Cardiac muscle cell (in vitro differentiated cells and primary cell): Measurements from ENCODE around the gene KRT34. TPM values are rescaled to one million over a fixed set of nuclear protein-coding genes. Genes with fewer than 3 reads are reported as not detected.
"Not testable (repeated sequence)": the region's sequence is repeated elsewhere in the genome, so short reads cannot be mapped to it uniquely, and the experiment has no call there.

ENCODE experiments used
- DNase-seq, 2 donors: peaks; one replicate each; pipeline versions ENCODE4 v3.0.0 to v3.0.0-alpha.2; 2010 to 2017; ENCODE audit warnings: low read depth in 1 of 2, low spot score in 1 of 2
- H3K27ac ChIP-seq: fragments of 200-600 bp; sonication (generic); 2 replicates; pipeline ENCODE4 v1.5.1; 2016
- H3K27me3 ChIP-seq: fragments of 200-600 bp; sonication (generic); 2 replicates; pipeline ENCODE4 v1.6.0; 2016; ENCODE audit warnings: control low read depth
- H3K36me3 ChIP-seq: fragments of 200-600 bp; sonication (generic); 2 replicates; pipeline ENCODE4 v1.5.1; 2016; ENCODE audit warnings: control low read depth
- H3K4me1 ChIP-seq: fragments of 200-600 bp; sonication (generic); 2 replicates; pipeline ENCODE4 v1.8.1; 2017; ENCODE audit warnings: low read depth, mild to moderate bottlenecking, mixed run types
- H3K4me3 ChIP-seq: fragments of 200-600 bp; sonication (generic); 2 replicates; pipeline ENCODE4 v1.5.1; 2016; ENCODE audit warnings: mild to moderate bottlenecking
- H3K9me3 ChIP-seq: fragments of 200-600 bp; sonication (generic); 2 replicates; pipeline ENCODE4 v1.5.1; 2017; ENCODE audit warnings: low read depth, mild to moderate bottlenecking, control low read depth
- CTCF ChIP-seq: IDR thresholded peaks from 2 replicates; pipeline ENCODE4 v1.5.1; 2012; ENCODE audit warnings: low read depth, mild to moderate bottlenecking, low read length
- polyA plus RNA-seq: library from polyadenylated mRNA; unstranded; fragments of >200 nt; fragmentation: Nextera tagmentation; extraction: Ambion mirVana; gene quantifications from 2 replicates; pipeline ENCODE4 v1.2.1, GENCODE V29; 2016
- total RNA-seq: library from RNA; depleted of rRNA; stranded (reverse); fragments of >200 nt; gene quantifications from 2 replicates; pipeline ENCODE4 v1.2.3, GENCODE V29; 2016

The KRT34 gene
- total and polyA plus RNA-seq, 2 experiments from 2014 or later = not detected

- no peak for TF ChIP-seq CTCF
- Histone ChIP-seq H3K9me3 (no peaks in the 10 kb centered on the region), H3K36me3 (no peaks in the 10 kb centered on the region), H3K4me1 (peaks cover 6% of the 10 kb centered on the region), H3K27ac (no peak overlapping the region), H3K27me3 (peaks cover 3% of the 10 kb centered on the region), H3K4me3 (no peak overlapping the region)
- DNase-seq = no peak
Observed at GRCh38 chr17:41403404-41404023, 21.4 kb upstream of the KRT34 start.

- Histone ChIP-seq H3K9me3 (no peaks in the 10 kb centered on the region), H3K27ac (no peak overlapping the region), H3K4me1 (peaks cover 6% of the 10 kb centered on the region), H3K4me3 (no peak overlapping the region), H3K27me3 (peaks cover 3% of the 10 kb centered on the region), H3K36me3 (no peaks in the 10 kb centered on the region)
- DNase-seq = no peak
- no peak for TF ChIP-seq CTCF
Observed at GRCh38 chr17:41402161-41402560, 20.1 kb upstream of the KRT34 start.

- Histone ChIP-seq H3K27ac (no peak within 1 kb of the TSS), H3K4me1 (peaks cover 3% of the 10 kb centered on the region), H3K9me3 (no peaks in the 10 kb centered on the region), H3K36me3 (no peaks in the 10 kb centered on the region), H3K4me3 (no peak within 1 kb of the TSS), H3K27me3 (no peaks in the 10 kb centered on the region)
- TF ChIP-seq CTCF = no peak
- DNase-seq = no peak
Observed at GRCh38 chr17:41396996-41397660, 15.0 kb upstream of the KRT34 start, which contains the start of gene KRT31. Gene KRT31 (minus strand): TSS chr17:41397608. CDS start chr17:41397539, 69 bp downstream.

GRCh38 chr17:41396340-41396739 is 14.2 kb upstream of the KRT34 start:
- Histone ChIP-seq H3K4me1 (peaks cover 3% of the 10 kb centered on the region), H3K9me3 (no peaks in the 10 kb centered on the region), H3K4me3 (no peak overlapping the region), H3K36me3 (no peaks in the 10 kb centered on the region), H3K27ac (no peak overlapping the region), H3K27me3 (no peaks in the 10 kb centered on the region)
- no peak for DNase-seq
- TF ChIP-seq CTCF = no peak

- DNase-seq = no peak
- H3K36me3 ChIP-seq = no peaks in the 10 kb centered on the region
- no peak overlapping the region for H3K4me3 ChIP-seq
Observed at GRCh38 chr17:41395611-41396010, 13.5 kb upstream of the KRT34 start.

GRCh38 chr17:41395044-41395443 is 12.9 kb upstream of the KRT34 start:
- H3K4me1 ChIP-seq, H3K9me3 ChIP-seq, H3K27ac ChIP-seq, H3K4me3 ChIP-seq, DNase-seq, H3K36me3 ChIP-seq, H3K27me3 ChIP-seq: not testable (repeated sequence)

More at GRCh38 chr17:41395611-41396010, 13.5 kb upstream of the KRT34 start:
- TF ChIP-seq CTCF = no peak
- no peaks in the 10 kb centered on the region for H3K9me3 ChIP-seq
- H3K27ac ChIP-seq = no peak overlapping the region
- peaks cover 3% of the 10 kb centered on the region for H3K4me1 ChIP-seq
- H3K27me3 ChIP-seq = no peaks in the 10 kb centered on the region
